Lower lobe of right lung (tissue), 2 donors: ENCODE results near the gene MACROH2A1. TPM values are rescaled to one million over a fixed set of nuclear protein-coding genes. Genes with fewer than 3 reads are reported as not detected.

Experiments used
- ATAC-seq, 2 donors: fragments of 200-7000 bp; cut with Tn5 transposase; one replicate each; pipeline ENCODE4 v1.9.1; 2020 to 2022; ENCODE audit warnings: mild to moderate bottlenecking in 2 of 2, moderate library complexity in 2 of 2
- DNase-seq: peaks from one replicate; pipeline ENCODE4 v3.0.0-alpha.2; 2020
- H3K27ac ChIP-seq: fragments of 200-600 bp; one replicate; pipeline ENCODE4 v1.8.0; 2022
- H3K27me3 ChIP-seq: fragments of 200-600 bp; one replicate; pipeline ENCODE4 v1.8.0; 2022; ENCODE audit warnings: low read depth
- H3K36me3 ChIP-seq: fragments of 200-600 bp; one replicate; pipeline ENCODE4 v1.8.0; 2022; ENCODE audit warnings: mild to moderate bottlenecking
- H3K4me1 ChIP-seq: fragments of 200-600 bp; one replicate; pipeline ENCODE4 v1.8.0; 2022
- H3K4me3 ChIP-seq: fragments of 200-600 bp; one replicate; pipeline ENCODE4 v1.8.0; 2022; ENCODE audit warnings: mild to moderate bottlenecking
- H3K9me3 ChIP-seq: fragments of 200-600 bp; one replicate; pipeline ENCODE4 v1.8.0; 2022
- intact Hi-C: fragments of 100-400 bp; cut with DNase I; formaldehyde crosslinking; loops from one replicate; pipeline ENCODE4 v1.11.0; 2022
- total RNA-seq: library from RNA; stranded (reverse); fragmentation: NEBNext Ultra II Directional; extraction: Animal tissue kit (Norgen Biotek cat#: 25700); gene quantifications from one replicate; pipeline ENCODE4 v1.2.1, GENCODE V29; 2021
- TF ChIP-seq, protein P1 (sequence below): fragments of 200-600 bp; IDR thresholded peaks from one replicate; pipeline ENCODE4 v1.8.0; 2022; ENCODE audit warnings: antibody characterized with exemption, mild to moderate bottlenecking
- donor health status: DM: no; HTN: yes; CAD: no; lungs with severe emphysema.

The MACROH2A1 gene
- total RNA-seq, 1 donor from 2014 or later = 258 TPM

- Histone ChIP-seq H3K9me3 (no peaks in the 10 kb centered on the region), H3K4me1 (peaks cover 19% of the 10 kb centered on the region), H3K27ac (no peak overlapping the region), H3K27me3 (no peaks in the 10 kb centered on the region), H3K4me3 (no peak overlapping the region), H3K36me3 (peaks cover 66% of the 10 kb centered on the region)
- ATAC-seq = peak; percentile 19 to 21
- DNase-seq = no peak
- intact Hi-C loops = no loop called here
- TF ChIP-seq, protein P1, sequence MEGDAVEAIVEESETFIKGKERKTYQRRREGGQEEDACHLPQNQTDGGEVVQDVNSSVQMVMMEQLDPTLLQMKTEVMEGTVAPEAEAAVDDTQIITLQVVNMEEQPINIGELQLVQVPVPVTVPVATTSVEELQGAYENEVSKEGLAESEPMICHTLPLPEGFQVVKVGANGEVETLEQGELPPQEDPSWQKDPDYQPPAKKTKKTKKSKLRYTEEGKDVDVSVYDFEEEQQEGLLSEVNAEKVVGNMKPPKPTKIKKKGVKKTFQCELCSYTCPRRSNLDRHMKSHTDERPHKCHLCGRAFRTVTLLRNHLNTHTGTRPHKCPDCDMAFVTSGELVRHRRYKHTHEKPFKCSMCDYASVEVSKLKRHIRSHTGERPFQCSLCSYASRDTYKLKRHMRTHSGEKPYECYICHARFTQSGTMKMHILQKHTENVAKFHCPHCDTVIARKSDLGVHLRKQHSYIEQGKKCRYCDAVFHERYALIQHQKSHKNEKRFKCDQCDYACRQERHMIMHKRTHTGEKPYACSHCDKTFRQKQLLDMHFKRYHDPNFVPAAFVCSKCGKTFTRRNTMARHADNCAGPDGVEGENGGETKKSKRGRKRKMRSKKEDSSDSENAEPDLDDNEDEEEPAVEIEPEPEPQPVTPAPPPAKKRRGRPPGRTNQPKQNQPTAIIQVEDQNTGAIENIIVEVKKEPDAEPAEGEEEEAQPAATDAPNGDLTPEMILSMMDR = no peak
Measured at GRCh38 chr5:135360278-135361274, 38.5 kb downstream of the MACROH2A1 start.

DNA sequence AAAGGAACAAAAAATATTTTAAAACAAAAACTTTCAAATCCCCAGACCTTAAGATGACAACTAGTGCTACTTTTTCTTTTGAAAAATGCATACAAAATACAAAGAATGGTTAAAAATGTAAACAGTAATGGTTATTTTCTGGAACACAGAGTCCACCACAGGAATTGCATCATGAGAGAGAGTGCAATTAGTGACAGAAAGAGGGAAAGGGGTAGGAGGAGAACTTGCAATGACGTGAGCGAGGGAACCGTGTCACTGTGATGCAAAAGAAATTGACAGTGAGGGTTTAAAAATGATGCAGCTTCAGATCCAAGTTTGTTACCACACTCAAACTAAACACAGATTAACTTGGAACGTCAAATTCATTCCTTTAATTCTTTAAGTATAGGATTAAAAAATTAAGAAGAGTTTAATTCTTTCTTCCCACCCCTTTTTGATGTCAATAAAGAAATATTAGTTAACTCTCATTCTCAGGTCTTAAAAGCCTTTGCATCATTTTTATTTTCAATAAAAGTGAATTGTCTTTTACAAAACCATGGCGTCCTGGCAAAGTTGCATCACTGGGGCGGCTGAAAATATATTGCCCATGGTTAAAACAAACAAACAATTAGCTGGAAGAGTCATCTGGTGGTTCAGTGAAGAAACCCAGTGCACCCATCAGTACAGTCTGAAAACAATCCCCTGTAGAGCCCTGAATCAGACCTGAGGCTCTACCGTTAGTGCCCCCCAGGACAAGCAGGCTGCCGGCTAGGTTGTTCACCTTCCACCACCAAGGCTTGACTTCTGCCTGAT, 39.5 kb downstream of the MACROH2A1 start:
- intact Hi-C loops = no loop called here
- TF ChIP-seq, protein P1 = no peak
- Histone ChIP-seq H3K36me3 (peaks cover 70% of the 10 kb centered on the region), H3K27me3 (no peaks in the 10 kb centered on the region), H3K9me3 (no peaks in the 10 kb centered on the region), H3K27ac (no peak overlapping the region), H3K4me1 (peaks cover 16% of the 10 kb centered on the region), H3K4me3 (no peak overlapping the region)
- DNase-seq (no peak), ATAC-seq (no peak)

- Histone ChIP-seq H3K36me3 (peaks cover 70% of the 10 kb centered on the region), H3K4me1 (peaks cover 28% of the 10 kb centered on the region), H3K27me3 (no peaks in the 10 kb centered on the region), H3K27ac (no peak overlapping the region), H3K4me3 (no peak overlapping the region), H3K9me3 (no peaks in the 10 kb centered on the region)
- TF ChIP-seq, protein P1 = no peak
- DNase-seq (no peak), ATAC-seq (no peak)
- intact Hi-C loops = no loop called here
Measured at GRCh38 chr5:135357685-135358084, 41.3 kb downstream of the MACROH2A1 start.

DNA sequence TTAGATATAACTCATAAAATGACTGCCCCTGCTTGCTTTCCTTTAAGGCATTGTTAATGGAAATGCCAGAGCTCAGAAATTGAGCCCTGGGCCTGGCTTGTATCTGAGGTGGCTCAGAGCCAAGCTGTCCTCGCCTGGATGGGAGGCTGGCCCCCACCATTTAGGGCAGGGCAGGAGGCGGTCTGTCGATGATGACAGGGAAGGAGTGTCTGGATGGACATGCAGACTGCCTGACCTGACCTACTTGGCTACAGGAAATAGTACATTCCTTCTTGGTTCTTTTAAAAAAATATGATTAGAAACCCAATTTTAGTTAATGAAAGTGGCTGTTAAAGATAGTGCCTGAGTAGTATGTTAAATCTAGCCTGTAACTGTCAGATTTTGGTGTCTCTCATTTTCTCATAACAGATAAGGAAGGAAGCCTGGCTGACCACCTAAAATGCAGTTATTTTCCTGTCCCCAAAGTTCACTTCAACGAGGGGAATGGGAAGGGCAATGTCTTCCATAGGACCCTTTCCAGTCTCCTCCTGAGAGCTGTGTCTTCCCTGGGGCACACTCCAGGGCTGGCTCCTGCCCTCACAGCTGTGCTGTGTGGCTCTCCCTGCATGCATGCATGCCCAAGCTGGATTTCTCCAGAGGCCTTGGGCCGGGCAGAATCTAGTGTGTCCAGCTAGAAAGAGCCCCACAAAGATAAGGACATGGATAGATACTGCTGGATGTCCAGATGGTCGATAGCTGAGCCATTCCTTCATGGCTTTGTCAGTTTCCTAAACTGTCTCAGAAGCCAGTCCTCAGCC, 42.3 kb downstream of the MACROH2A1 start:
- ATAC-seq (peak; percentile 65 to 80), DNase-seq (no peak)
- Histone ChIP-seq H3K27me3 (no peaks in the 10 kb centered on the region), H3K36me3 (peaks cover 74% of the 10 kb centered on the region), H3K9me3 (no peaks in the 10 kb centered on the region), H3K4me1 (peaks cover 28% of the 10 kb centered on the region), H3K4me3 (no peak overlapping the region), H3K27ac (no peak overlapping the region)
- intact Hi-C loops = no loop called here
- TF ChIP-seq, protein P1 = no peak

DNA sequence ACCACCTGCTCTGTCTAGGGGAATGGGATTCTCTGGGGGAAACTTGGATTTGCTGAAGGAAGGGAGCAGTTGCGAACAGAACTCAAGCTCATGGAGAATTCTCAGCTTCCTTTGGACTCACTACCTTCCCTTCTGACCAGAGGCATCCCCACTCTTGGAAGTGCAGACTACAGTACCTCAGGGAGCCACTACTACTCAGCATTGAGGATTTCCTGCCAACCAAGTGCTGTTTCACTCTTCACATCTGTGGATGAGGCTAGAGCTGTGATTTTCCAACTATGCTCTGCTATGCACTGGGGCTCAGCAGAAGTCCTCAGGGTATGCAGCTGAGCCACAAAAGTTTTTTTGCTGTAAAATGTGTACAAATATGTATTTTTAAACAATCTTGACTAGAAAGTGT, 43.9 kb downstream of the MACROH2A1 start:
- H3K9me3 ChIP-seq = no peaks in the 10 kb centered on the region
- intact Hi-C loops = no loop called here
- no peak for ATAC-seq
- H3K27me3 ChIP-seq = no peaks in the 10 kb centered on the region
- TF ChIP-seq, protein P1 = no peak
- H3K4me1 ChIP-seq = peaks cover 28% of the 10 kb centered on the region
- DNase-seq = no peak
- no peak overlapping the region for H3K27ac ChIP-seq
- H3K4me3 ChIP-seq = no peak overlapping the region
- peaks cover 72% of the 10 kb centered on the region for H3K36me3 ChIP-seq
